K562 (cell line): ENCODE results near the gene SRRT. TPM values are rescaled to one million over a fixed set of nuclear protein-coding genes. Genes with fewer than 3 reads are reported as not detected.

Experiments used
- ARID2 ChIP-seq: fragments of 450-650 bp; IDR thresholded peaks from 2 replicates; pipeline ENCODE4 v1.6.1; 2017; ENCODE audit warnings: antibody characterized with exemption, mild to moderate bottlenecking
- ELF2 ChIP-seq: fragments of 250-450 bp; sonication (Bioruptor Pico); IDR thresholded peaks from 2 replicates; pipeline ENCODE4 v1.5.0; 2021; ENCODE audit warnings: mild to moderate bottlenecking
- KLF16 ChIP-seq: IDR thresholded peaks from 2 replicates; pipeline ENCODE4 v1.6.1; 2016; ENCODE audit warnings: antibody characterized with exemption
- NFE2 ChIP-seq: IDR thresholded peaks from 2 replicates; pipeline ENCODE4 v1.6.1; 2014; ENCODE audit warnings: antibody characterized with exemption, low read depth
- NFRKB ChIP-seq: fragments of 450-650 bp; IDR thresholded peaks from 2 replicates; pipeline ENCODE4 v1.6.1; 2016; ENCODE audit warnings: low read depth
- NFXL1 ChIP-seq: fragments of 450-650 bp; formaldehyde crosslinking; IDR thresholded peaks from 2 replicates; pipeline ENCODE4 v1.4.0; 2021; ENCODE audit warnings: mild to moderate bottlenecking
- SMARCA5 ChIP-seq: fragments of 450-650 bp; IDR thresholded peaks from 2 replicates; pipeline ENCODE4 v1.6.1; 2016
- STAT6 ChIP-seq: sonication (generic); formaldehyde crosslinking; IDR thresholded peaks from 2 replicates; pipeline ENCODE4 v1.8.1; 2023; ENCODE audit warnings: mild to moderate bottlenecking, missing genetic modification reagents
- TCF3 ChIP-seq: sonication (generic); formaldehyde crosslinking; IDR thresholded peaks from 2 replicates; pipeline ENCODE4 v1.4.0; 2020; ENCODE audit warnings: mild to moderate bottlenecking, missing genetic modification reagents
- THRA ChIP-seq: fragments of 450-650 bp; IDR thresholded peaks from 2 replicates; pipeline ENCODE4 v1.6.1; 2017; ENCODE audit warnings: mild to moderate bottlenecking, moderate library complexity
- THRB ChIP-seq: fragments of 450-650 bp; formaldehyde crosslinking; conservative IDR thresholded peaks from 2 replicates; pipeline ENCODE4 v1.4.0; 2022; ENCODE audit warnings: mild to moderate bottlenecking, missing genetic modification characterization
- ZFX ChIP-seq: sonication (generic); formaldehyde crosslinking; IDR thresholded peaks from 2 replicates; pipeline ENCODE4 v1.8.0; 2022; ENCODE audit warnings: mild to moderate bottlenecking, missing genetic modification reagents, moderate library complexity
- ZSCAN29 ChIP-seq: fragments of 450-650 bp; IDR thresholded peaks from 2 replicates; pipeline ENCODE4 v1.6.1; 2017
- polyA plus RNA-seq, 8 experiments: library from polyadenylated mRNA; depleted of rRNA in 4 of 8; stranded (reverse) in 5 of 8; unstranded in 3 of 8; fragments of >200 nt; fragmentation: Nextera tagmentation in 2 of 8; fragmentation: Illumina TruSeq in 1 of 8; extraction: Ambion mirVana in 2 of 8; extraction: Trizol in 1 of 8; gene quantifications; 2 replicates each; pipeline versions ENCODE4 v1.2.1 to v1.2.3, GENCODE V29; 2011 to 2014; ENCODE audit warnings: inconsistent platforms in 1 of 8, missing spikeins in 1 of 8
- total RNA-seq, 7 experiments: library from RNA; depleted of rRNA in 6 of 7; stranded (reverse); fragments of >200 nt in 6 of 7; fragmentation: Illumina TruSeq in 2 of 7; extraction: Trizol in 2 of 7; gene quantifications; 2 replicates each; pipeline versions ENCODE4 v1.2.1 to v1.2.3, GENCODE V29; 2011 to 2021; ENCODE audit warnings: low replicate concordance in 1 of 7
- TF ChIP-seq, protein P1 (sequence below): fragments of 450-650 bp; IDR thresholded peaks from 2 replicates; pipeline ENCODE4 v1.6.1; 2018; ENCODE audit not compliant: partially characterized antibody
- TF ChIP-seq, protein P2 (sequence below), 2 experiments: fragments of 250-450 bp in 1 of 2; fragments of 450-650 bp in 1 of 2; sonication (Bioruptor Pico) in 1 of 2; IDR thresholded peaks; 2 replicates each; pipeline versions ENCODE4 v1.6.1 to v1.8.0; 2016 to 2021; ENCODE audit warnings: mild to moderate bottlenecking in 2 of 2, moderate library complexity in 2 of 2, missing compliant biosample characterization in 1 of 2, missing genetic modification characterization in 1 of 2
- TF ChIP-seq, protein P3 (sequence below), 3 experiments: IDR thresholded peaks in 2 of 3; conservative IDR thresholded peaks in 1 of 3; 2 replicates each; pipeline ENCODE4 v1.5.1; 2011 to 2012; ENCODE audit warnings: low read length in 3 of 3, mild to moderate bottlenecking in 3 of 3, control low read depth in 2 of 3, improper control_type of control experiment in 1 of 3, inconsistent platforms in 1 of 3, low read depth in 1 of 3, mixed read lengths in 1 of 3, moderate library complexity in 1 of 3; ENCODE audit not compliant: insufficient read depth in 2 of 3

Gene SRRT
- total and polyA plus RNA-seq, 9 of the 15 experiments (the other 6 are each of a cell fraction or from before 2014, with no cell fraction given): 10.3 to 263 (median 84.4) TPM

- TF ChIP-seq, protein P1, sequence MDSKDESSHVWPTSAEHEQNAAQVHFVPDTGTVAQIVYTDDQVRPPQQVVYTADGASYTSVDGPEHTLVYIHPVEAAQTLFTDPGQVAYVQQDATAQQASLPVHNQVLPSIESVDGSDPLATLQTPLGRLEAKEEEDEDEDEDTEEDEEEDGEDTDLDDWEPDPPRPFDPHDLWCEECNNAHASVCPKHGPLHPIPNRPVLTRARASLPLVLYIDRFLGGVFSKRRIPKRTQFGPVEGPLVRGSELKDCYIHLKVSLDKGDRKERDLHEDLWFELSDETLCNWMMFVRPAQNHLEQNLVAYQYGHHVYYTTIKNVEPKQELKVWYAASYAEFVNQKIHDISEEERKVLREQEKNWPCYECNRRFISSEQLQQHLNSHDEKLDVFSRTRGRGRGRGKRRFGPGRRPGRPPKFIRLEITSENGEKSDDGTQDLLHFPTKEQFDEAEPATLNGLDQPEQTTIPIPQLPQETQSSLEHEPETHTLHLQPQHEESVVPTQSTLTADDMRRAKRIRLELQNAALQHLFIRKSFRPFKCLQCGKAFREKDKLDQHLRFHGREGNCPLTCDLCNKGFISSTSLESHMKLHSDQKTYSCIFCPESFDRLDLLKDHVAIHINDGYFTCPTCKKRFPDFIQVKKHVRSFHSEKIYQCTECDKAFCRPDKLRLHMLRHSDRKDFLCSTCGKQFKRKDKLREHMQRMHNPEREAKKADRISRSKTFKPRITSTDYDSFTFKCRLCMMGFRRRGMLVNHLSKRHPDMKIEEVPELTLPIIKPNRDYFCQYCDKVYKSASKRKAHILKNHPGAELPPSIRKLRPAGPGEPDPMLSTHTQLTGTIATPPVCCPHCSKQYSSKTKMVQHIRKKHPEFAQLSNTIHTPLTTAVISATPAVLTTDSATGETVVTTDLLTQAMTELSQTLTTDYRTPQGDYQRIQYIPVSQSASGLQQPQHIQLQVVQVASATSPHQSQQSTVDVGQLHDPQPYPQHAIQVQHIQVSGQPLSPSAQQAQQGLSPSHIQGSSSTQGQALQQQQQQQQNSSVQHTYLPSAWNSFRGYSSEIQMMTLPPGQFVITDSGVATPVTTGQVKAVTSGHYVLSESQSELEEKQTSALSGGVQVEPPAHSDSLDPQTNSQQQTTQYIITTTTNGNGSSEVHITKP: no peak
- TF ChIP-seq ARID2: no peak
- TF ChIP-seq ZFX (CRISPR knock-in tag): no peak
- TF ChIP-seq KLF16: no peak
- TF ChIP-seq ZSCAN29: no peak
- no peak for TF ChIP-seq NFRKB
- no peak for TF ChIP-seq NFXL1 (CRISPR knock-in tag)
- no peak for TF ChIP-seq STAT6 (CRISPR knock-in tag)
- TF ChIP-seq NFE2: no peak
- TF ChIP-seq ELF2 (CRISPR knock-in tag): no peak
- TF ChIP-seq TCF3: no peak
- no peak for TF ChIP-seq THRB (CRISPR knock-in tag)
- peak; percentile 47; the same call in 1 of the 2 replicates for TF ChIP-seq SMARCA5
- TF ChIP-seq, protein P2, sequence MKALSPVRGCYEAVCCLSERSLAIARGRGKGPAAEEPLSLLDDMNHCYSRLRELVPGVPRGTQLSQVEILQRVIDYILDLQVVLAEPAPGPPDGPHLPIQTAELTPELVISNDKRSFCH (CRISPR knock-in tag; IDR thresholded peaks at IDR 0.05): no peak
- TF ChIP-seq, protein P2 (tag; IDR thresholded peaks at IDR 0.05): no peak
- TF ChIP-seq THRA: no peak
- TF ChIP-seq, protein P3, sequence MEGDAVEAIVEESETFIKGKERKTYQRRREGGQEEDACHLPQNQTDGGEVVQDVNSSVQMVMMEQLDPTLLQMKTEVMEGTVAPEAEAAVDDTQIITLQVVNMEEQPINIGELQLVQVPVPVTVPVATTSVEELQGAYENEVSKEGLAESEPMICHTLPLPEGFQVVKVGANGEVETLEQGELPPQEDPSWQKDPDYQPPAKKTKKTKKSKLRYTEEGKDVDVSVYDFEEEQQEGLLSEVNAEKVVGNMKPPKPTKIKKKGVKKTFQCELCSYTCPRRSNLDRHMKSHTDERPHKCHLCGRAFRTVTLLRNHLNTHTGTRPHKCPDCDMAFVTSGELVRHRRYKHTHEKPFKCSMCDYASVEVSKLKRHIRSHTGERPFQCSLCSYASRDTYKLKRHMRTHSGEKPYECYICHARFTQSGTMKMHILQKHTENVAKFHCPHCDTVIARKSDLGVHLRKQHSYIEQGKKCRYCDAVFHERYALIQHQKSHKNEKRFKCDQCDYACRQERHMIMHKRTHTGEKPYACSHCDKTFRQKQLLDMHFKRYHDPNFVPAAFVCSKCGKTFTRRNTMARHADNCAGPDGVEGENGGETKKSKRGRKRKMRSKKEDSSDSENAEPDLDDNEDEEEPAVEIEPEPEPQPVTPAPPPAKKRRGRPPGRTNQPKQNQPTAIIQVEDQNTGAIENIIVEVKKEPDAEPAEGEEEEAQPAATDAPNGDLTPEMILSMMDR (IDR thresholded peaks at IDR 0.05 in 2 of 3, conservative IDR thresholded peaks at IDR 0.05 in 1 of 3; ENCODE audit: insufficient read depth in 2 of 3, low read depth in 1 of 3, low read length in 3 of 3): no peak
These were observed 24.5 kb downstream of the SRRT start (continued) for GRCh38 chr7:100899432-100899831.
